Caki2 (cell line): ENCODE data around the gene PLVAP. TPM values are rescaled to one million over a fixed set of nuclear protein-coding genes. Genes with fewer than 3 reads are reported as not detected.

ENCODE experiments used
- DNase-seq: peaks from one replicate; pipeline ENCODE4 v3.0.0-alpha.2; 2015; ENCODE audit warnings: low read depth
- in situ Hi-C: cut with HindIII; loops from 2 replicates; pipeline ENCODE4 v1.10.0; 2016; ENCODE audit warnings: low sequenced_read_pairs, low pct_unique_long_range_greater_than_20kb, mixed read lengths
- total RNA-seq: library from RNA; depleted of rRNA; stranded (reverse); fragments of >200 nt; shearing (Covaris generic); gene quantifications from 2 replicates; pipeline ENCODE4 v1.2.3, GENCODE V29; 2014; ENCODE audit warnings: low replicate concordance; rRNA removed

The PLVAP gene
- not detected in 2 replicates for total RNA-seq

- in situ Hi-C loops = no loop called here
- no peak for DNase-seq
Measured at GRCh38 chr19:17376935-17377600, at the start of gene PLVAP. PLVAP (minus strand) TSS chr19:17377342; CDS start chr19:17377288, 54 bp downstream.

- in situ Hi-C loops = no loop called here
- DNase-seq = peak; percentile 62
Measured at GRCh38 chr19:17424743-17425365, 47.7 kb upstream of the PLVAP start.

- no peak for DNase-seq
- in situ Hi-C loops = no loop called here
Measured at GRCh38 chr19:17423429-17424208, 46.5 kb upstream of the PLVAP start.

GRCh38 chr19:17421942-17422341, 44.8 kb upstream of the PLVAP start:
- DNase-seq = no peak
- in situ Hi-C loops = no loop called here

- DNase-seq = peak; percentile 56
- in situ Hi-C loops = no loop called here
Measured at GRCh38 chr19:17420475-17420924, 43.4 kb upstream of the PLVAP start.

- in situ Hi-C loops = no loop called here
- DNase-seq = peak; percentile 99
Measured at GRCh38 chr19:17419621-17420474, 42.7 kb upstream of the PLVAP start, which contains the start of gene MVB12A. MVB12A (plus strand) TSS chr19:17420047; CDS start chr19:17420136, 89 bp downstream.

GRCh38 chr19:17419154-17419620, 42.0 kb upstream of the PLVAP start:
- no peak for DNase-seq

GRCh38 chr19:17418710-17419109, 41.6 kb upstream of the PLVAP start:
- DNase-seq = no peak
- in situ Hi-C loops = no loop called here

More at GRCh38 chr19:17419154-17419620, 42.0 kb upstream of the PLVAP start:
- in situ Hi-C loops = no loop called here

- in situ Hi-C loops = no loop called here
- no peak for DNase-seq
Measured at GRCh38 chr19:17415121-17415520, 38.0 kb upstream of the PLVAP start.

GRCh38 chr19:17414097-17414496, 37.0 kb upstream of the PLVAP start:
- DNase-seq = no peak

GRCh38 chr19:17411801-17412200, 34.7 kb upstream of the PLVAP start:
- DNase-seq = no peak
- in situ Hi-C loops = no loop called here

More at GRCh38 chr19:17414097-17414496, 37.0 kb upstream of the PLVAP start:
- in situ Hi-C loops = no loop called here

GRCh38 chr19:17409990-17410389, 32.8 kb upstream of the PLVAP start:
- DNase-seq = no peak
- in situ Hi-C loops = no loop called here

- no peak for DNase-seq
- in situ Hi-C loops = no loop called here
Measured at GRCh38 chr19:17406887-17407196, 29.7 kb upstream of the PLVAP start.

GRCh38 chr19:17406046-17406886, 29.1 kb upstream of the PLVAP start:
- DNase-seq = peak; percentile 58
- in situ Hi-C loops = no loop called here

GRCh38 chr19:17405250-17406045, 28.3 kb upstream of the PLVAP start, which contains the start of gene BST2:
BST2 (minus strand) TSS chr19:17405630; CDS start chr19:17405575, 55 bp downstream.
- in situ Hi-C loops = no loop called here

GRCh38 chr19:17404621-17405249, 27.6 kb upstream of the PLVAP start:
- in situ Hi-C loops = no loop called here
- DNase-seq = no peak

More at GRCh38 chr19:17405250-17406045, 28.3 kb upstream of the PLVAP start, which contains the start of gene BST2:
- DNase-seq = peak; percentile 80
